Limb (tissue), 2 donors: ENCODE data around the gene FBXO8.
"Not testable (repeated sequence)": the region's sequence is repeated elsewhere in the genome, so short reads cannot be mapped to it uniquely, and the experiment has no call there.

Experiments used
- DNase-seq, 2 donors: peaks; one replicate each; pipeline ENCODE4 v3.0.0-alpha.2; 2016; ENCODE audit errors: extremely low spot score in 2 of 2

The FBXO8 gene

GRCh38 chr4:174283507-174284471 lies at the start of gene FBXO8, which contains the start of gene CEP44:
Gene FBXO8, minus strand, starts transcription at chr4:174283667. Its CDS starts 20,575 bp downstream, at chr4:174263092.
Gene CEP44, plus strand, starts transcription at chr4:174283911. Its CDS starts 15,211 bp downstream, at chr4:174299122.
- DNase-seq = peak; percentile 89 to 93

GRCh38 chr4:174332741-174333493 lies 49.5 kb upstream of the FBXO8 start:
- no peak for DNase-seq

GRCh38 chr4:174324725-174325124 lies 41.3 kb upstream of the FBXO8 start:
- DNase-seq = no peak

GRCh38 chr4:174324236-174324635 lies 40.8 kb upstream of the FBXO8 start:
- DNase-seq = no peak

GRCh38 chr4:174320494-174321199 lies 37.2 kb upstream of the FBXO8 start:
- DNase-seq = no peak

- DNase-seq = peak in 1 of 2 donors; percentile 55
These were observed 35.6 kb upstream of the FBXO8 start for GRCh38 chr4:174318829-174319764.

- DNase-seq = no peak
These were observed 34.1 kb upstream of the FBXO8 start for GRCh38 chr4:174317531-174317930.

GRCh38 chr4:174316954-174317353 lies 33.5 kb upstream of the FBXO8 start:
- DNase-seq = no peak

GRCh38 chr4:174316546-174316945 lies 33.1 kb upstream of the FBXO8 start:
- no peak for DNase-seq

- no peak for DNase-seq
These were observed 31.3 kb upstream of the FBXO8 start for GRCh38 chr4:174314770-174315169.

- DNase-seq = no peak
These were observed 30.8 kb upstream of the FBXO8 start for GRCh38 chr4:174314274-174314673.

- DNase-seq = no peak
These were observed 29.5 kb upstream of the FBXO8 start for GRCh38 chr4:174312993-174313392.

- DNase-seq = no peak
These were observed 24.2 kb upstream of the FBXO8 start for GRCh38 chr4:174307694-174308093.

- no peak for DNase-seq
These were observed 22.5 kb upstream of the FBXO8 start for GRCh38 chr4:174305961-174306360.

- no peak for DNase-seq
These were observed 21.2 kb upstream of the FBXO8 start for GRCh38 chr4:174304664-174305063.

GRCh38 chr4:174303687-174304086 lies 20.2 kb upstream of the FBXO8 start:
- DNase-seq = no peak

GRCh38 chr4:174295142-174295541 lies 11.7 kb upstream of the FBXO8 start:
- not testable (repeated sequence) for DNase-seq

- DNase-seq = not testable (repeated sequence)
These were observed 11.2 kb upstream of the FBXO8 start for GRCh38 chr4:174294641-174295040.

- DNase-seq = no peak
These were observed 9.0 kb upstream of the FBXO8 start for GRCh38 chr4:174292473-174292872.

GRCh38 chr4:174286870-174287269 lies 3.4 kb upstream of the FBXO8 start:
- no peak for DNase-seq
